ENCODE data around the gene TRPV3. TPM values are rescaled to one million over a fixed set of nuclear protein-coding genes. Genes with fewer than 3 reads are reported as not detected.

The TRPV3 gene
- total and polyA plus RNA-seq, 4 donors: 2.2 to 5.4 (median 3.7) TPM

DNA sequence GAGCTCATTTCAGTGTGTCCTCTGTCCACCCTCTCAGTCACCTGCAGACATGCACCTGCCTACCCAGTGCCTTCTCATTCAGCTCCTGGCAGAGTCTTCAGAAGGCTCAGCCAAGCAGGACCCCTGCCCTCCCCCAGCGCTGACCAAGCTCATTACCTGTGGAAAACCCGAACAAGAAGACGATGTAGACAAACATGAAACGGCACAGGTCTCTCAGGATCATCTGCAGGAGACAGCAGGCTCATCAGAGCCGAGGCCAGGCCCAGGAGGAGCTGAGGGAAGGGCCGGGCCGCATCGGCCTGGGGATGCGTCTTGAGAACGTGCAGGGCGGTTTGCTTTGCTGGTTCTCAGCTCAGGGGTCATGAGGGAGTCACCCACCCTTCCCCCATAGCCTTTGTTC is 19.4 kb upstream of the TRPV3 start:
- H3K4me1 ChIP-seq (ENCODE audit: control insufficient read depth, insufficient read depth, low read length): no peaks in the 10 kb centered on the region
- H3K9me3 ChIP-seq (ENCODE audit: control insufficient read depth, insufficient read depth, low read length): no peaks in the 10 kb centered on the region
- WGBS (ENCODE audit: insufficient coverage): 94% methylated on average over 5 of the region's 11 CpGs
- H3K4me3 ChIP-seq (ENCODE audit: low read depth, low read length): no peak overlapping the region
- no peaks in the 10 kb centered on the region for H3K27me3 ChIP-seq (ENCODE audit: control insufficient read depth, insufficient read depth, low read length)
- peaks cover 53% of the 10 kb centered on the region for H3K36me3 ChIP-seq (ENCODE audit: control insufficient read depth, insufficient read depth, low read length)
- no peak overlapping the region for H3K27ac ChIP-seq (ENCODE audit: low read depth, low read length)
- no peak for DNase-seq (ENCODE audit: low read depth in 4 of 6, low spot score in 6 of 6)

DNA sequence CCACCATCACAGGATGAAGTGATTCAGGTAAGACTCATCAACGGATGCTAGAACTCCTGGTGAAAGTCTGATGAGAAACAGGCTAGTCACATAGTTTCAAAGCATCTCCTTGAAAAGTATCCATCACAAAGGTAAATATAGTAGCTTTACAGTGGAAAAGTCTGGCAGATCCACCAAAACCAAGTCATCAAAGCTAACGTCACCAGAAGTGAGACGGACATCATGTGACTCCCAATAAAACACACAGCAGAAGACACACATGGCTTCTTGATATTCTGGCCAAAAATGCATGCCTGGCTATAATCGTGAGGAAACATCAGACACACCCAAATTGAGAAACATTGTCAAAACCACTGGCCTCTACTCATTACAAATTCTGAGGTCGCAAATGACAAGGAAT is 17.9 kb upstream of the TRPV3 start:
- no peak overlapping the region for H3K4me3 ChIP-seq (ENCODE audit: low read depth, low read length)
- H3K27me3 ChIP-seq (ENCODE audit: control insufficient read depth, insufficient read depth, low read length): no peaks in the 10 kb centered on the region
- no peaks in the 10 kb centered on the region for H3K9me3 ChIP-seq (ENCODE audit: control insufficient read depth, insufficient read depth, low read length)
- H3K27ac ChIP-seq (ENCODE audit: low read depth, low read length): no peak overlapping the region
- no peak for DNase-seq (ENCODE audit: low read depth in 4 of 6, low spot score in 6 of 6)
- peaks cover 65% of the 10 kb centered on the region for H3K36me3 ChIP-seq (ENCODE audit: control insufficient read depth, insufficient read depth, low read length)
- WGBS (ENCODE audit: insufficient coverage): 90% methylated on average over 2 of the region's 5 CpGs
- H3K4me1 ChIP-seq (ENCODE audit: control insufficient read depth, insufficient read depth, low read length): no peaks in the 10 kb centered on the region

DNA sequence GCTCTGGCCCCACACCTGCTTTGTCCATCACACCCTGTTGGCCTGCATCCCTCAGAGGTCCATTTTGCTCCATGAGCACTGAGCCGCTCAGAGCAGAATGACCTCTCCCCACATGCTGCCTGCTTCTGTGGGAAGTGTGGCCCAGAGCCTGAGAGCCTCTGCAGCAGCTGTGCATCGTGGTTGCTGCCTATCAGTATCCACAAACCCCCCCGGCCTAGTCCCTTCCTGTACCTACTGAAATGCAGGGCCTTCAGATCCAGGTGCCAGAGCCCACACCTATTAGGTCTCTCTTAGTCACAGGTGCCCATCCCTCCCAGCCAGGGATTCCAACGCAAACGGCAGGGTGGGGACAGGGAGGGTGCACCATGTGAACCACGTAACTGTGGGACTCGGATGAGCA is 16.6 kb upstream of the TRPV3 start:
- Histone ChIP-seq H3K9me3 (ENCODE audit: control insufficient read depth, insufficient read depth, low read length) (no peaks in the 10 kb centered on the region), H3K27ac (ENCODE audit: low read depth, low read length) (no peak overlapping the region), H3K36me3 (ENCODE audit: control insufficient read depth, insufficient read depth, low read length) (peaks cover 62% of the 10 kb centered on the region), H3K27me3 (ENCODE audit: control insufficient read depth, insufficient read depth, low read length) (no peaks in the 10 kb centered on the region), H3K4me1 (ENCODE audit: control insufficient read depth, insufficient read depth, low read length) (no peaks in the 10 kb centered on the region), H3K4me3 (ENCODE audit: low read depth, low read length) (no peak overlapping the region)
- DNase-seq (ENCODE audit: low read depth in 4 of 6, low spot score in 6 of 6): no peak
- 91% methylated on average over 4 of the region's 7 CpGs for WGBS (ENCODE audit: insufficient coverage)

DNA sequence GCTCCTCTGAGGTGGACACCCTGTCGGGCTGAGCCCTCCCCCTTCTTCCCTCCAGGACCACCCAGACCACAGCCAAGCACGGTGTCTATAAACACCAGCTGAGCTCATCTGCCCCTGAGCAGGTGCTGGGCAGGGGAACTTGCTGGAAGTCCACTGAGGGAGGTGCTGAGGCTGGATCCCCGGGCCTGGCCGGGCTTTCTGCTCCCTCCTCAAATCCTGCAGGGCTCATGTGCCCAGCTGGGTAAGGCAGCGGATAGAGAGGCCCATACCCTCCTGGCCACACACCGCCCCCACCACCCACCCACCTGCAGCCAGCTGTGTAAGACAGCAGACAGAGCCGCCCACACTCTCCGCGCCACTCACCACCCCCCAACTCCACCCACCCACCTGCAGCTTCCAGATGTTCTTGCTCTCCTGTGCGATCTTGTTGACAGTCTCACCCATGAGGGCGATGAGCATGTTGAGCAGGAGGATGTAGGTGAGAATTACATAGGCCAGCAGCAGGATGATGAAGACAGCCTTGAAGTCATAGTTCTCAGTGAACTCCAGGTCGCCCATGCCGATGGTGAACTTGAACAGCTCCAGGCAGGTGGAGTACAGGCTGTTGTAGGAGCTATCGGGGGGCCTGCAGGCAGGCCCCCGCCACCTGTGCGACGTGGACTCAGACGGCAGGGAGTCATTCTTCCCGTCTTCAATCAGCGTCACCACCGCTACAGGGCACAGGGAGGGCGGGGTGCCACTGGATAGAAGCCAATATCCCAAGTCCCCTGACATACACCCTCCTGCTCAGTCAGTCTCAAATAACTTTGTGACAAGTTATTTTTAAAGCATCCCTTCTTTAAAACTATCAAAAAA is 15.9 kb upstream of the TRPV3 start:
- no peaks in the 10 kb centered on the region for H3K27me3 ChIP-seq (ENCODE audit: control insufficient read depth, insufficient read depth, low read length)
- peaks cover 60% of the 10 kb centered on the region for H3K36me3 ChIP-seq (ENCODE audit: control insufficient read depth, insufficient read depth, low read length)
- WGBS (ENCODE audit: insufficient coverage): 94% methylated on average over 12 of the region's 22 CpGs
- no peak for DNase-seq (ENCODE audit: low read depth in 4 of 6, low spot score in 6 of 6)
- no peak overlapping the region for H3K4me3 ChIP-seq (ENCODE audit: low read depth, low read length)
- no peaks in the 10 kb centered on the region for H3K4me1 ChIP-seq (ENCODE audit: control insufficient read depth, insufficient read depth, low read length)
- H3K27ac ChIP-seq (ENCODE audit: low read depth, low read length): no peak overlapping the region
- no peaks in the 10 kb centered on the region for H3K9me3 ChIP-seq (ENCODE audit: control insufficient read depth, insufficient read depth, low read length)

DNA sequence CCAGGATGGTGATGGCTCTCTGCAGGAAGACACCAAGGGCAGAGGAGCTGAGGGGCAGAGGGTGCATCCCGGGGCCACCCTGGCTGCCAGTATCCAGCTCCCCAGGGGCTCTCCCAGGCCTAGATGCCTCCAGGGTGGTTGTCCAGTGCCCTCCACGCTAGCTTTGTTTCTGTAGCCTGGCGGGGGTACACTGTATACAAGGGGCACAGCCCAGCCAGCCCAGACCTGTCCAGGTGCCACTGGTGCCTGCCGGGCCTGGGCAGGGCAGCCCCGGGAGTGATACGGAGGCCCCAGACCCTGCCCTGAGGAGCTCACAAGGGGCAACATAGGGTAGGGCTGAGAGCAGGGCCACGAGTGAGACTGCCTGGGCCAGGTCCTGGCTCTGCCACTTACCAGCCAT is 14.6 kb upstream of the TRPV3 start:
- Histone ChIP-seq H3K27me3 (ENCODE audit: control insufficient read depth, insufficient read depth, low read length) (no peaks in the 10 kb centered on the region), H3K9me3 (ENCODE audit: control insufficient read depth, insufficient read depth, low read length) (no peaks in the 10 kb centered on the region), H3K4me1 (ENCODE audit: control insufficient read depth, insufficient read depth, low read length) (no peaks in the 10 kb centered on the region), H3K4me3 (ENCODE audit: low read depth, low read length) (no peak overlapping the region), H3K27ac (ENCODE audit: low read depth, low read length) (no peak overlapping the region), H3K36me3 (ENCODE audit: control insufficient read depth, insufficient read depth, low read length) (peaks cover 57% of the 10 kb centered on the region)
- no peak for DNase-seq (ENCODE audit: low read depth in 4 of 6, low spot score in 6 of 6)
- 94% methylated on average over 7 of the region's 7 CpGs for WGBS (ENCODE audit: insufficient coverage)

DNA sequence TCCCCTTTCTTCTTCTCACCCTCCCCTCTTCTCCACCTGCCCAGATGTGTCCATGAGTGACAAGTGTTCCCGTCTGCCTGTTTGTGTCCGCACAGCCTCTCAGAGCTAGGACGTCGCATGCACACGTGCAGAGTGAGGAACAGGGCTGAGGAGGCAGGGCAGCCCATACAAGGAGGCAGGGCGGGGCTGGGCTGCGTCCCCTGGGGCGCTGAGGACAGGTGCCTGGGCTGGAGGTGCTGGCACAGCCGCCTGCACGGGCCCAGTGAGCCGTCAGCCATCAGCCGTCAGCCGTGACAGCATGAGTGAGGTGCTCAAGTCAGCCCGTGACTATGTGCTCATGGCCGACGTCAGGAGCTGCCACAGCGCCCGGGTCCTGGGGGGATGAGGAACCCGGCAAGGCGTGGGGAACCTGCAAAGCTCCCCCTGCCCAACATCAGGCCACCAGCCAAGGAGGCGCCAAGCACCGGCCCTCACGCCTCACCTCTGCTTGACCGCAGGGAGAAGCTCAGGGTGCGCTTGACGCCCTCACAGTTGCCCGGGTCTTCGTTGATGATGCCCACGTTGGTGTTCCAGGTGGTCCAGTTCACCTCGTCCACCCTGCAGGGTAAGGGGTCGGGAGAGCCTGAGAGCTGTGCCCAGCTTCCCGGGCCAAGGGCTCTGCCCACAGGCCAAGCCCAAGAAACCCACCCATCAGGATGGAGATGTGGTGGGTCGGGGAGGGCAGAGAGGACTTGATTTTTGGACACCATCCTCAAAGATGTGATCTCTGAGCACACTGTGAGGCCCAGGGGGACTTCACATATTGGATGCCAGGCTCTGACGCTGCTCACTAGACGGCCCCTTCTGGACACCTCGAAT is 13.7 kb upstream of the TRPV3 start:
- DNase-seq (ENCODE audit: low read depth in 4 of 6, low spot score in 6 of 6): no peak
- no peaks in the 10 kb centered on the region for H3K9me3 ChIP-seq (ENCODE audit: control insufficient read depth, insufficient read depth, low read length)
- 97% methylated on average over 34 of the region's 36 CpGs for WGBS (ENCODE audit: insufficient coverage)
- peaks cover 59% of the 10 kb centered on the region for H3K36me3 ChIP-seq (ENCODE audit: control insufficient read depth, insufficient read depth, low read length)
- H3K27ac ChIP-seq (ENCODE audit: low read depth, low read length): no peak overlapping the region
- no peak overlapping the region for H3K4me3 ChIP-seq (ENCODE audit: low read depth, low read length)
- H3K4me1 ChIP-seq (ENCODE audit: control insufficient read depth, insufficient read depth, low read length): no peaks in the 10 kb centered on the region
- H3K27me3 ChIP-seq (ENCODE audit: control insufficient read depth, insufficient read depth, low read length): no peaks in the 10 kb centered on the region

DNA sequence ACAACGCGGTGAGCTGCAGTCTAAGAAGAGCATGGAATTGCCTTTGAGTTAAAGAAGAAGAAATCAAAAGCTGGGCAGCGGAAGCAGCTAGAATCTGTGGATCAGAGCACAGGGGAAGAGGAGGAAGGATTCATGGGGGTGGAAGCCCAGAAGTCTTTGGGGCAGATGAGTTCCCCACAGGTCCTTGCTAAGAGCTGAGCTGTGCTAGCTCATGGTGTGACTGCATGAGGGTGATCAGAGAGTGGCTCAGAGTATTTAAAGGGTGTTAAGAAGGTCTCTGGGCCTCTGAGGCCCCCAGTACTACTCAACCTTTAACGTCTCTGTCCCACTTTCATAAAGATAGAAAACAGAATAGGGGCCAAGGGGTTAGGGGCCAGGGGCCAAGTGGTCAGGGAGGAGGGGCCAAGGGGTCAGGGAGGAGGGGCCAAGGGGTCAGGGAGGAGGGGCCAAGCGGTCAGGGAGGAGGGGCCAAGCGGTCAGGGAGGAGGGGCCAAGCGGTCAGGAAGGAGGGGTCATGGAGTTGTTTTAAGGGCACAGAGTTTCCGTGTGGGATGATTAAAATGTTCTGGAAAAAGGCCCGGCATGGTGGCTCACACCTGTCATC is 12.0 kb upstream of the TRPV3 start:
- 98% methylated on average over 6 of the region's 9 CpGs for WGBS (ENCODE audit: insufficient coverage)
- Histone ChIP-seq H3K36me3 (ENCODE audit: control insufficient read depth, insufficient read depth, low read length) (peaks cover 72% of the 10 kb centered on the region), H3K4me3 (ENCODE audit: low read depth, low read length) (no peak overlapping the region), H3K4me1 (ENCODE audit: control insufficient read depth, insufficient read depth, low read length) (no peaks in the 10 kb centered on the region), H3K27me3 (ENCODE audit: control insufficient read depth, insufficient read depth, low read length) (no peaks in the 10 kb centered on the region), H3K9me3 (ENCODE audit: control insufficient read depth, insufficient read depth, low read length) (no peaks in the 10 kb centered on the region), H3K27ac (ENCODE audit: low read depth, low read length) (no peak overlapping the region)
- DNase-seq (ENCODE audit: low read depth in 4 of 6, low spot score in 6 of 6): no peak

DNA sequence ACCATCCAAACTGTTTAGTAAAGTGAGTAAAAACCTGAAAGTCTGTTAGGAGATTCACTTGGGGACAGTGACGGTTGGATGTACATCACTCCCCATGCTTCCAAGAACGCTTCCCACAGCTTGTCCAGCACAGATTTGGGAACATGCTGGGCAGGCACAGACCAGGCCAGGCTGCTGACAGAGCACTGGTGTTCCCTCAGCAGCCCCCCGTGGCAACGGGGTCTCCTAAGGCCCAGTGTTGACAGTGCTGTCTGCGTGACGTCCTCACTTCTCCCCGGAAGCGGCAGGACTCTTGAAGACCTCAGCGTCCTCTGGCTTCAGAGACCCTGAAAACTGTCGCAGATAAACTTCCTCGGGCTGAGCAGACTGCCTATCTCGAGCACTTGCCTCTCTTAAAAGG is 8.9 kb upstream of the TRPV3 start:
- no peaks in the 10 kb centered on the region for H3K27me3 ChIP-seq (ENCODE audit: control insufficient read depth, insufficient read depth, low read length)
- no peak for DNase-seq (ENCODE audit: low read depth in 4 of 6, low spot score in 6 of 6)
- 95% methylated on average over 12 of the region's 12 CpGs for whole genome bisulfite sequencing (ENCODE audit: insufficient coverage)
- no peaks in the 10 kb centered on the region for H3K9me3 ChIP-seq (ENCODE audit: control insufficient read depth, insufficient read depth, low read length)
- no peak overlapping the region for H3K4me3 ChIP-seq (ENCODE audit: low read depth, low read length)
- H3K4me1 ChIP-seq (ENCODE audit: control insufficient read depth, insufficient read depth, low read length): no peaks in the 10 kb centered on the region
- no peak overlapping the region for H3K27ac ChIP-seq (ENCODE audit: low read depth, low read length)
- peaks cover 46% of the 10 kb centered on the region for H3K36me3 ChIP-seq (ENCODE audit: control insufficient read depth, insufficient read depth, low read length)

DNA sequence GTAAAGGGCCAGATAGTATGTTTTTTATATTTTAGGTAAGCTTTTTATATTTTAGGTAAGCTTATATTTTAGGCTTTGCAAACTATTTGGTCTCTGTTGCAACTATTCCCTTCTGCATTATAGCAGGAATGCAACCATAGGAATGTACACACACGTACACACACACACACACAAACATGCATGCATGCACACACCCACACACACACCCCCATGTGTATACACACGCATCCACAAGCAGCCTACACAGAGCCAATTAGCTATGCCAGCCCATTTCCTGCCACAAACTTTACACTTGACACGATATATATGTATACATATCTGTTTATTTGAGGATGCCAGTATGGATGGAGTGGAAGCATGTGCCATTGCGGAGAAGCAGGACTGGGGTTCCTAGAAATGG is 7.5 kb upstream of the TRPV3 start:
- Histone ChIP-seq H3K4me3 (ENCODE audit: low read depth, low read length) (no peak overlapping the region), H3K27ac (ENCODE audit: low read depth, low read length) (no peak overlapping the region), H3K36me3 (ENCODE audit: control insufficient read depth, insufficient read depth, low read length) (peaks cover 34% of the 10 kb centered on the region), H3K9me3 (ENCODE audit: control insufficient read depth, insufficient read depth, low read length) (no peaks in the 10 kb centered on the region), H3K27me3 (ENCODE audit: control insufficient read depth, insufficient read depth, low read length) (no peaks in the 10 kb centered on the region), H3K4me1 (ENCODE audit: control insufficient read depth, insufficient read depth, low read length) (no peaks in the 10 kb centered on the region)
- DNase-seq (ENCODE audit: low read depth in 4 of 6, low spot score in 6 of 6): no peak
- WGBS (ENCODE audit: insufficient coverage): 88% methylated on average over 1 of the region's 4 CpGs

All from spinal cord (tissue), 10 donors.